DOHH2 (cell line): ENCODE data around the gene PCCA.

Experiments used
- H3F3A ChIP-seq: fragments of 200-600 bp; sonication (generic), shearing (Covaris generic); 2 replicates; pipeline ENCODE4 v1.6.0; 2016; ENCODE audit warnings: antibody characterized with exemption, mild to moderate bottlenecking; ENCODE audit not compliant: control insufficient read depth, insufficient read depth
- H3K27ac ChIP-seq: fragments of 200-600 bp; sonication (generic); 2 replicates; pipeline ENCODE4 v1.5.1; 2014; ENCODE audit warnings: low read depth, mild to moderate bottlenecking, low read length, moderate library complexity
- H3K27me3 ChIP-seq: fragments of 200-600 bp; sonication (generic); 2 replicates; pipeline ENCODE4 v1.6.1; 2014; ENCODE audit warnings: mild to moderate bottlenecking, low read length, mixed read lengths; ENCODE audit not compliant: control insufficient read depth
- H3K36me3 ChIP-seq: fragments of 200-600 bp; sonication (generic); 2 replicates; pipeline ENCODE4 v1.6.1; 2014; ENCODE audit warnings: mild to moderate bottlenecking, low read length, moderate library complexity, mixed read lengths; ENCODE audit not compliant: control insufficient read depth
- H3K4me1 ChIP-seq: fragments of 200-600 bp; sonication (generic); 2 replicates; pipeline ENCODE4 v1.6.1; 2014; ENCODE audit warnings: mild to moderate bottlenecking, low read length, mixed read lengths; ENCODE audit not compliant: control insufficient read depth
- H3K4me2 ChIP-seq: fragments of 200-600 bp; sonication (generic); 2 replicates; pipeline ENCODE4 v1.6.0; 2014; ENCODE audit warnings: mild to moderate bottlenecking, low read length, moderate library complexity
- H3K4me3 ChIP-seq: fragments of 200-600 bp; sonication (generic); 2 replicates; pipeline ENCODE4 v1.5.1; 2014; ENCODE audit warnings: mild to moderate bottlenecking, low read length, mixed read lengths
- H3K79me2 ChIP-seq: fragments of 200-600 bp; sonication (generic); 2 replicates; pipeline ENCODE4 v1.6.1; 2014; ENCODE audit warnings: mild to moderate bottlenecking, low read length, mixed read lengths; ENCODE audit not compliant: control insufficient read depth
- H3K9me2 ChIP-seq: fragments of 200-600 bp; sonication (generic); replicated peaks from 2 replicates; pipeline ENCODE4 v1.6.1; 2014; ENCODE audit warnings: mild to moderate bottlenecking, low read length, mixed read lengths; ENCODE audit not compliant: control insufficient read depth
- H3K9me3 ChIP-seq: fragments of 200-600 bp; sonication (generic); 2 replicates; pipeline ENCODE4 v1.6.1; 2014; ENCODE audit warnings: antibody characterized with exemption, low read length, mixed read lengths; ENCODE audit not compliant: control insufficient read depth, insufficient read depth
- H4K20me1 ChIP-seq: fragments of 200-600 bp; sonication (generic); 2 replicates; pipeline ENCODE4 v1.6.0; 2014; ENCODE audit warnings: low read depth, mild to moderate bottlenecking, antibody characterized with exemption, low read length, moderate library complexity; ENCODE audit not compliant: control insufficient read depth, insufficient read depth
- CTCF ChIP-seq: fragments of 200-600 bp; sonication (generic); IDR thresholded peaks from one replicate; pipeline ENCODE4 v1.5.1; 2014; ENCODE audit warnings: antibody characterized with exemption, mild to moderate bottlenecking, low read depth, low read length; ENCODE audit not compliant: poor library complexity, severe bottlenecking
- EZH2phosphoT487 ChIP-seq: fragments of 200-600 bp; sonication (generic); IDR thresholded peaks from 2 replicates; pipeline ENCODE4 v1.6.1; 2017; ENCODE audit warnings: borderline replicate concordance, mild to moderate bottlenecking, antibody characterized with exemption, low read length, moderate library complexity, mixed read lengths

The PCCA gene

GRCh38 chr13:100363285-100363711, 274.4 kb downstream of the PCCA start:
- H3K27me3 ChIP-seq, result no peaks in the 10 kb centered on the region
- no peaks in the 10 kb centered on the region for H3K79me2 ChIP-seq
- TF ChIP-seq CTCF (no peak), EZH2phosphoT487 (no peak)
- H3K36me3 ChIP-seq, result no peaks in the 10 kb centered on the region
- H4K20me1 ChIP-seq, result no peaks in the 10 kb centered on the region
- H3K4me1 ChIP-seq, result no peaks in the 10 kb centered on the region
- no peaks in the 10 kb centered on the region for H3K9me2 ChIP-seq
- no peaks in the 10 kb centered on the region for H3K9me3 ChIP-seq
- H3K4me3 ChIP-seq, result no peak overlapping the region
- H3K27ac ChIP-seq, result no peak overlapping the region
- no peak overlapping the region for H3K4me2 ChIP-seq
- H3F3A ChIP-seq, result no peaks in the 10 kb centered on the region

- Histone ChIP-seq H3K9me2 (no peaks in the 10 kb centered on the region), H3K79me2 (no peaks in the 10 kb centered on the region), H3K27me3 (no peaks in the 10 kb centered on the region), H4K20me1 (no peaks in the 10 kb centered on the region), H3K4me2 (no peak overlapping the region), H3K36me3 (no peaks in the 10 kb centered on the region), H3K4me1 (no peaks in the 10 kb centered on the region), H3K27ac (no peak overlapping the region), H3K4me3 (no peak overlapping the region), H3F3A (no peaks in the 10 kb centered on the region), H3K9me3 (no peaks in the 10 kb centered on the region)
- TF ChIP-seq EZH2phosphoT487 (no peak), CTCF (no peak)
These were observed 275.0 kb downstream of the PCCA start for GRCh38 chr13:100363874-100364273.

GRCh38 chr13:100364591-100364990, 275.7 kb downstream of the PCCA start:
- H3K4me3 ChIP-seq, result no peak overlapping the region
- H3F3A ChIP-seq, result no peaks in the 10 kb centered on the region
- H3K79me2 ChIP-seq, result no peaks in the 10 kb centered on the region
- no peaks in the 10 kb centered on the region for H3K9me3 ChIP-seq
- no peaks in the 10 kb centered on the region for H3K4me1 ChIP-seq
- H3K27ac ChIP-seq, result no peak overlapping the region
- no peak overlapping the region for H3K4me2 ChIP-seq
- TF ChIP-seq CTCF (no peak), EZH2phosphoT487 (no peak)
- no peaks in the 10 kb centered on the region for H3K27me3 ChIP-seq
- H4K20me1 ChIP-seq, result no peaks in the 10 kb centered on the region
- H3K36me3 ChIP-seq, result no peaks in the 10 kb centered on the region
- no peaks in the 10 kb centered on the region for H3K9me2 ChIP-seq

GRCh38 chr13:100365680-100366079, 276.8 kb downstream of the PCCA start:
- Histone ChIP-seq H3F3A (no peaks in the 10 kb centered on the region), H3K36me3 (no peaks in the 10 kb centered on the region), H3K27me3 (no peaks in the 10 kb centered on the region), H3K4me2 (no peak overlapping the region), H3K4me3 (no peak overlapping the region), H4K20me1 (no peaks in the 10 kb centered on the region), H3K9me2 (no peaks in the 10 kb centered on the region), H3K9me3 (no peaks in the 10 kb centered on the region), H3K4me1 (no peaks in the 10 kb centered on the region), H3K79me2 (no peaks in the 10 kb centered on the region), H3K27ac (no peak overlapping the region)
- TF ChIP-seq CTCF, result no peak
- TF ChIP-seq EZH2phosphoT487, result no peak
